ENCODE data around the gene WBP1L.
"Not testable (repeated sequence)": the region's sequence is repeated elsewhere in the genome, so short reads cannot be mapped to it uniquely, and the experiment has no call there.

Gene WBP1L

GRCh38 chr10:102841827-102842345 lies 98.1 kb downstream of the WBP1L start:
- no peak for DNase-seq

- not testable (repeated sequence) for DNase-seq
Measured at GRCh38 chr10:102843139-102843538, 99.4 kb downstream of the WBP1L start.

- not testable (repeated sequence) for DNase-seq
Measured at GRCh38 chr10:102844190-102844776, 100.5 kb downstream of the WBP1L start.

GRCh38 chr10:102845352-102845902 lies 101.7 kb downstream of the WBP1L start:
- DNase-seq, result no peak

GRCh38 chr10:102850025-102850518 lies 106.3 kb downstream of the WBP1L start:
- no peak for DNase-seq

- DNase-seq, result not testable (repeated sequence)
Measured at GRCh38 chr10:102853237-102853636, 109.5 kb downstream of the WBP1L start.

GRCh38 chr10:102855731-102856436 lies 112.1 kb downstream of the WBP1L start:
- peak in 3 of 4 experiments; percentile 12 to 42 (median 27) for DNase-seq

GRCh38 chr10:102856758-102857424 lies 113.1 kb downstream of the WBP1L start:
- DNase-seq, result no peak

GRCh38 chr10:102859911-102860310 lies 116.2 kb downstream of the WBP1L start:
- no peak for DNase-seq

GRCh38 chr10:102863660-102864059 lies 119.9 kb downstream of the WBP1L start:
- no peak for DNase-seq

- no peak for DNase-seq
Measured at GRCh38 chr10:102865620-102866019, 121.9 kb downstream of the WBP1L start.

Measured in suppressor macrophage (primary cell).